ENCODE data around the gene CNOT4. TPM values are rescaled to one million over a fixed set of nuclear protein-coding genes. Genes with fewer than 3 reads are reported as not detected.

CNOT4 gene
- total RNA-seq, 2 experiments from 2014 or later = 24.0 to 29.8 TPM

DNA sequence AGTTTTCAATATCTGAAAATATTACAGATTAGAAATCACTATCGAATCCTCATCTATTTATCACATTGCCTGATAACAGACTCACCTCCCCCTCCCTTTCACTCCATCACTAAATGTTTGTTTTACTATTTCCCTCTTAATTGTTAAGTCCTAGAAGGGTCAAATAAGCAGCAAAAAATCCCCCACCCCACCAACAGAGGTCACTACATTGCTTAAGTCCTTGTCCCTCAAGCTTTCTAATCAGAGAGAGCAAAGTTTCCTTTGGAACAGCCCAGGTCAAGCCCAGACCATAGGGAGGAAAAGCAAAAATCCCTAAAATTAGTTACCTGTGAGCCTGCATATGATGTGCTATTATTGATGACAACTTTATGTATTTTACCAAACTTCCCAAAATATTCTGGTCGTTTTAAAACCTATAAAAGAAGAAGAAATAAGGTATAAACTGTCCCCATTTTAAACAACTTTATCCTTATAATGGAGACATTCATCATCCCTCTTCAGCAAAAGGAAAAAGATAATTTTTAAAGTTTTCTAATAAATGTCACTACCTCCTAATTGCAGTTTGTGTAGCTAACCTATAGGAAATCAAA is 95.0 kb downstream of the CNOT4 start:
- Histone ChIP-seq H3K4me3 (ENCODE audit: low read length) (no peak overlapping the region), H3K4me1 (ENCODE audit: insufficient read depth, low read length) (no peaks in the 10 kb centered on the region), H3K27me3 (ENCODE audit: control insufficient read depth in 1 of 2, insufficient read depth in 2 of 2, low read length in 2 of 2) (no peaks in the 10 kb centered on the region), H3K27ac (ENCODE audit: low read depth in 1 of 2, low read length in 2 of 2) (no peak overlapping the region), H3K9me3 (ENCODE audit: control insufficient read depth in 1 of 2, insufficient read depth in 1 of 2, low read length in 2 of 2) (no peaks in the 10 kb centered on the region), H3K36me3 (ENCODE audit: insufficient read depth, low read length) (peaks cover 28% of the 10 kb centered on the region)
- H3K4me1 Mint-ChIP-seq (ENCODE audit: low read depth) = peaks cover 6% of the 10 kb centered on the region
- H3K27ac Mint-ChIP-seq = no peak overlapping the region
- peak; percentile 37 for ATAC-seq (ENCODE audit: poor library complexity)
- H3K27me3 Mint-ChIP-seq = no peaks in the 10 kb centered on the region
- H3K4me3 Mint-ChIP-seq = no peak overlapping the region
- no peaks in the 10 kb centered on the region for H3K9me3 Mint-ChIP-seq
- POLR2A ChIA-PET = no interaction called here
- TF ChIP-seq, protein P1, sequence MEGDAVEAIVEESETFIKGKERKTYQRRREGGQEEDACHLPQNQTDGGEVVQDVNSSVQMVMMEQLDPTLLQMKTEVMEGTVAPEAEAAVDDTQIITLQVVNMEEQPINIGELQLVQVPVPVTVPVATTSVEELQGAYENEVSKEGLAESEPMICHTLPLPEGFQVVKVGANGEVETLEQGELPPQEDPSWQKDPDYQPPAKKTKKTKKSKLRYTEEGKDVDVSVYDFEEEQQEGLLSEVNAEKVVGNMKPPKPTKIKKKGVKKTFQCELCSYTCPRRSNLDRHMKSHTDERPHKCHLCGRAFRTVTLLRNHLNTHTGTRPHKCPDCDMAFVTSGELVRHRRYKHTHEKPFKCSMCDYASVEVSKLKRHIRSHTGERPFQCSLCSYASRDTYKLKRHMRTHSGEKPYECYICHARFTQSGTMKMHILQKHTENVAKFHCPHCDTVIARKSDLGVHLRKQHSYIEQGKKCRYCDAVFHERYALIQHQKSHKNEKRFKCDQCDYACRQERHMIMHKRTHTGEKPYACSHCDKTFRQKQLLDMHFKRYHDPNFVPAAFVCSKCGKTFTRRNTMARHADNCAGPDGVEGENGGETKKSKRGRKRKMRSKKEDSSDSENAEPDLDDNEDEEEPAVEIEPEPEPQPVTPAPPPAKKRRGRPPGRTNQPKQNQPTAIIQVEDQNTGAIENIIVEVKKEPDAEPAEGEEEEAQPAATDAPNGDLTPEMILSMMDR (IDR thresholded peaks at IDR 0.05) = peak; percentile 56
- DNase-seq = peak in 4 of 14 experiments; percentile 24 to 47 (median 32)
- CTCF ChIA-PET = interaction anchor here (0.6 to 1.1 kb wide), 2 partner anchors 8 to 12 kb away, joined by 3 to 4 read pairs; no protein-coding TSS in a partner anchor
- intact Hi-C loops (cut with DNase I, micrococcal nuclease) = loop anchor here in 1 of 2 experiments (1.0 kb wide), 1 partner anchor 143 kb away; no protein-coding TSS in a partner anchor
- peaks cover 65% of the 10 kb centered on the region for H3K36me3 Mint-ChIP-seq (ENCODE audit: low read depth)

DNA sequence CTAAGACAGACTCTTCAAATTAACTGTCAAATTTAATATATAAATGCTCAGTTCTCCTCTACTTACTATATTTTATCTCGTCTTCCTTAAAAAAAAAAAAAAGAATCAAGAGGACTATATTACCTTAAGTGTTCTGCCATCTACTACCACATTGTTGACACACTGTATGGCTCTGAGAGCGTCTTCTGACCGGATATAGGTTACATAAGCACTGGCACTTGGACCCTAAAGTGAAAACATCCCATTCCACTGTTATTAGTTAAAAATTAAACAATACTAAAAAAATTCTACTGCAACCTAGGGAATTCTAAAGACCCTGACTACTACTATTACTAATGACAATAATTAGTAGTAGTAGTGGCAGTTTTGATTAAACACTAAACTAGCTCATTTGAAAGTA is 95.7 kb downstream of the CNOT4 start:
- H3K36me3 Mint-ChIP-seq (ENCODE audit: low read depth) = peaks cover 65% of the 10 kb centered on the region

DNA sequence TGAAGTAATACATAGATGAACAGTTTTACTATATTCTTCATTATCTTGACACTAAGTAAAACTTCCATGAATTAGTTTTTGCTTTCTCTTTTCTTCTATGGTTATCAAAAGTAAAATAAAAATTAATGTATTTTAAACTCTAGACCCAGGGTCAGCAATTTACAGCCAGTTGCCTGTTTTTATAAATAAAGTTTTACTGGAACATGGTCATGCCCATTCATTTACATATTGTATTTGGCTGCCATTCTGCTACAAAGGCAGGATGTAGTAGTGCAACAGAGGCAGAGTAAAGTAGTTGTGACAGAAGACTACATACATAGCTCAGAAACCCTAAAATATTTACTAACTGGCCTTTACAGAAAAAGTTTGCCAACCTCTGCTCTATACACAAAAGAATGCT is 98.8 kb downstream of the CNOT4 start:
- H3K4me1 ChIP-seq (ENCODE audit: insufficient read depth, low read length) = no peaks in the 10 kb centered on the region
- intact Hi-C loops (cut with DNase I, micrococcal nuclease) = no loop called here
- H3K36me3 ChIP-seq (ENCODE audit: insufficient read depth, low read length) = peaks cover 24% of the 10 kb centered on the region
- DNase-seq (no peak), ATAC-seq (ENCODE audit: poor library complexity) (no peak)
- peaks cover 6% of the 10 kb centered on the region for H3K4me1 Mint-ChIP-seq (ENCODE audit: low read depth)
- H3K27ac Mint-ChIP-seq = no peak overlapping the region
- H3K27me3 ChIP-seq (ENCODE audit: control insufficient read depth in 1 of 2, insufficient read depth in 2 of 2, low read length in 2 of 2) = no peaks in the 10 kb centered on the region
- CTCF ChIA-PET = no interaction called here
- no peaks in the 10 kb centered on the region for H3K9me3 ChIP-seq (ENCODE audit: control insufficient read depth in 1 of 2, insufficient read depth in 1 of 2, low read length in 2 of 2)
- H3K9me3 Mint-ChIP-seq = no peaks in the 10 kb centered on the region
- no peak overlapping the region for H3K27ac ChIP-seq (ENCODE audit: low read depth in 1 of 2, low read length in 2 of 2)
- peaks cover 67% of the 10 kb centered on the region for H3K36me3 Mint-ChIP-seq (ENCODE audit: low read depth)
- no peak overlapping the region for H3K4me3 Mint-ChIP-seq
- H3K4me3 ChIP-seq (ENCODE audit: low read length) = no peak overlapping the region
- TF ChIP-seq, protein P1 (IDR thresholded peaks at IDR 0.05) = no peak
- POLR2A ChIA-PET = interaction anchor here (0.6 kb wide), 1 partner anchor 200 kb away, joined by 3 read pairs; no protein-coding TSS in a partner anchor
- no peaks in the 10 kb centered on the region for H3K27me3 Mint-ChIP-seq

More for the DNA sequence above, 95.7 kb downstream of the CNOT4 start:
- ChIA-PET POLR2A (no interaction called here), CTCF (interaction anchor here (0.6 to 1.0 kb wide), 2 partner anchors 9 to 10 kb away, joined by 3 read pairs; no protein-coding TSS in a partner anchor)
- Mint-ChIP-seq H3K27ac (no peak overlapping the region), H3K4me3 (no peak overlapping the region), H3K27me3 (no peaks in the 10 kb centered on the region), H3K9me3 (no peaks in the 10 kb centered on the region), H3K4me1 (ENCODE audit: low read depth) (peaks cover 6% of the 10 kb centered on the region)
- DNase-seq (no peak), ATAC-seq (ENCODE audit: poor library complexity) (no peak)
- Histone ChIP-seq H3K27ac (ENCODE audit: low read depth in 1 of 2, low read length in 2 of 2) (no peak overlapping the region), H3K27me3 (ENCODE audit: control insufficient read depth in 1 of 2, insufficient read depth in 2 of 2, low read length in 2 of 2) (no peaks in the 10 kb centered on the region), H3K9me3 (ENCODE audit: control insufficient read depth in 1 of 2, insufficient read depth in 1 of 2, low read length in 2 of 2) (no peaks in the 10 kb centered on the region), H3K36me3 (ENCODE audit: insufficient read depth, low read length) (peaks cover 29% of the 10 kb centered on the region), H3K4me1 (ENCODE audit: insufficient read depth, low read length) (no peaks in the 10 kb centered on the region), H3K4me3 (ENCODE audit: low read length) (no peak overlapping the region)
- TF ChIP-seq, protein P1 (IDR thresholded peaks at IDR 0.05) = no peak
- intact Hi-C loops (cut with DNase I, micrococcal nuclease) = no loop called here

All from CD4-positive, alpha-beta T cell (primary cell).